ENCODE data around the gene LRRK1. TPM values are rescaled to one million over a fixed set of nuclear protein-coding genes. Genes with fewer than 3 reads are reported as not detected.

Gene LRRK1
- total RNA-seq, 1 donor from 2014 or later, result 4.8 TPM

DNA sequence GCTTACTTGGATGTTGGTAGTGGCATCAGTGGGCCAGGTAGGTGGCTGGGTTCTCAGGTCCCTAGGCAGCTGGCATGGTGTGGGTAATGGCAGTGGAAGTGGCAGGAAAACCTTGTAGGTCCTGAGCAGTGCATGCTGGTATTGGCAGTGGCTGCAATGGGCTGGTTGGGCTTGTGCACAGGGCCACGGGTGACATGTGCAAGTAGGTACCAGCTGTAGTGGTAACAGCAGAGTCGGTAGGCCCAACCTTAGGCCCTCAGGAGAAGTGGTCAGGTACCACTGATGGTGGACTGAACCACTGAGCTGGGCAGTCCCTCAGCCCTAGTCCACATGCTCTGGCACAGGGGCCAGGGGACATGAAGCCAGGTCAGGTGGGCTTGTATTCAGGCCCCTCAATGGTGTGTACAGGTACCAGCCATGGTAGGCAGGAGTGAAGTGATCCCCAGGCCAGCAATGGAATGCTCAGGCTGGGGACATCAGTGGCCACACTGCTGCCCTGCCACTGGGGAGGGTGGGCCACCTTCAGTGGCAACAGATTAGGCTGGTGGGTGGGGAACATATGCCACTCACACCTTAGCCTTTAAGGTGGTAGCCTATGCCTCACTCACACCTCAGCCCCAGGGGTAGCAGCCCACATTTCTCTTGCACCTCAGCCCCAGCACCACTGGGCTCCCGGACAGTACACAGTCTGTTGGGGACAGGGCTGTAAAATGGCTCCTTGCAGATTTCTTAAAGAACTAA lies 118.1 kb downstream of the LRRK1 start:
- no peak for DNase-seq (ENCODE audit: low read depth in 2 of 2)

DNA sequence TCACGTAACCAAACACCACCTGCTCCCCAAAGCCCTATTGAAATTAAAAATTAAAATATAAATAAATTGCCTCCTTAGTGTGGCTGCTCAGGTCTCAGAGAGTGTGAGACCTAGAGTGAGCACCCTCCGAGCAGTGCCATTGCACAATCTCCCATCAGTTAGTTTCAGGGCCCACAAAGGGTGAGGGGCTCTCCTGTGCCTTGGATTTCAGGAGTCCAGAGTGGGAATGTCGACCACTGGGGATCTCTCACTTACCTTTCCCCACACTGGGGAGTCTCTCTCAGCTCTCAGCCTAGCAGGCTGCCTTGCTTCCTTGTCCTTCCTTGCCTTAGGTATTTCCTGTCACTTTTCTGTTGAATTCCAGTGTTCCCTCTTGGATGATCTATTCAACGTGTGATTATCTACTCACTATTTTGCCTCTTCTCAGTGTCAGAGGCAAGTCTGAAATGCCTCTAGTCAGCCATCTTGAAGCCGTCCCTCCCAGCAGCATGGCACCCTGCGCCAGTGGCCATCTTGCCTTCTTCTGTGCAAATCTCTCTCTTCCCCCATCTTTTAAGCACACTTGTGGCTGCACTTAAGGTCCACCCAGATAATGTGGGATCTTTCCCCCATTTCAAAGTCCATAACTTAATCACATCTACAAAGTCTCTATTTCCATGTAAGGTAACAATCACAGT lies 119.3 kb downstream of the LRRK1 start:
- no peak for DNase-seq (ENCODE audit: low read depth in 2 of 2)

DNA sequence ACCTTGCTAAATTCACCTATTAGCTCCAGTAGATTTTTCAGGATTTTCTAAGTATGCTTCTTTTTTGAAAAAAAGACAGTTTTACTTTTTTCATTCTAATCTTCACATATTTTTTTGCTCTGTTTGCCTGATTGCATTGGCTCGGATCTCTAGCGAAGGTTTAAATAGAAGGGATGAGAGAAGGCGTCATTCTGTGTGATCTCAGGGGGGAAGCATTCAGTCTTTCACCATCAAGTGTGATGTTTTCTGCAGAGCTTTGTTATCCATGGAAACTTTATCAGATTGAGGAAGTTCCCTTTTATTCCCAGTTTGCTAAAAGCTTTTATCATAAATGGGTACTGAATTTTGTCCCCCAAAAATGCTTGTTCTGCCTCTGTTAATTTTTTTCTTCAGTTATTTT lies 120.3 kb downstream of the LRRK1 start:
- DNase-seq (ENCODE audit: low read depth in 2 of 2), result peak; percentile 48 to 71

DNA sequence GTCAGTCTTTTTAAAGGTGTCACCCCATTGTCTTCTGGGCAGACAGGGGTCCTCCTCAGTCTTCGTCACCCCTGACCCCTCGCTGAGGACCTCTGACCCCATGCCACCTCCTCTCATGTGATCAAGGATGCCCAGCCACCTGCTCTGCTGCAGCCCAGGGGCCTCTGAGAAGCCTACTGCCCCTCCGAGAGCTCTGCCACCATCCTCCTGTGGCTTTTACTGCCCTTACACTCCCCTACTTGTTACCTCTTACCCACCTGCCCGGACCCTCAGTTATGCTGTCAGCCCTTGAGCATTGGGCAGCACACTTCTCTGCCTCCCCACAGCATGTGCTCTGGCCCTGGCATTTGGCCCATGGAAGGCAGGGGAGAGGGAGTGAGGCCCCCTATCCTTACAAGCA lies 123.2 kb downstream of the LRRK1 start:
- DNase-seq (ENCODE audit: low read depth in 2 of 2), result no peak

DNA sequence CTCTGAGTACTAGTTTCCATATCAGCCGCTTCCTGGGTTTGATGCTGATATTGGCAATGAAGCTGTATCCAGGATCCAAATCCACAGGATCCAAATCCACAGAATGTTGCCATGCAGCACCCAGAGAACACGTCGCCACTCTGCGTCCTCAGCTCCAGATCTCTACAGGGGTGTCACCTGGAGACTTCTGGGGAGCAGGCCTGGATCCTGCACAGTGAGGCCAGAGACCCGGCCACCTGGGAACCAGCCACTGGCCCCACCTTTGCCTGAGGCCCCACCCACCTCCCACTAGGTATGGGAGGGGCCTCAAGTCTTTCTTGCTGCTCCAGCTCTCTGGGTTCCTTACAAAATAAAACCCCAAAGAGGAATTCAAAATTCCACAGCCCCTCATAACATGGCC lies 123.9 kb downstream of the LRRK1 start:
- no peak for DNase-seq (ENCODE audit: low read depth in 2 of 2)

DNA sequence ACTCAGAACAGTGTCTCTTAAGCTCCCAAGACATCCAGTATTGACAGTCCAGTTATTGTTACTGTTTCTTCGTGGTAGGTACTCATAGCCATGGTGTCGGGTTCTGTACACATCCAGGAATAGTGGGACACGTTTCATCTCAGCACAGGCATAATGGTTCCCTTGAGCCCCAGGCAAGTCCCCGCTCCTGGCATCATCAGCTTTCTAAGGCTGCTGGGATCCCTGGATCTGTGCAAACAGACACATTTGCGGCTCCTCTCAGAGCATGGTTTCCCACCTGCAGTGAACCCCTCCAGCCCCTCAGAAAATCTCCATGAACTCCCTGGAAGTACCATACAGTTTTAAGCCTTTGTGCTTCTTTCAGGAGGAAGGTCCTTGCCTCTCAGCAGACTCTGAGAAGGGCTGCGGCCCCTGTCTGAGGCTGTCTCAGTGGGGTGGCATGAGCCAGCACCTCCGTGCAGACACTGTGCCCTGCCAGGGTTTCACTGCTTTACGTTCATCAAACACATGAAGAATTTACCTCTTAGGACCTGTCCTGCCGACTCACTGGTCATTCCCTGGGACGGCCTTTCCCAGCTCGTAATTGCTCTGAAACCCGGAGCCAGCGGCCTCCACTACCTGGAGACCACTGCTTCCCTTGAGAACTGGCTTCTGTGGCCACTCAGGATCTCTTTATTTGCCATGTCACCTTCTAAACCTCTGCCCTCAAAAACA lies 124.9 kb downstream of the LRRK1 start:
- no peak for DNase-seq (ENCODE audit: low read depth in 2 of 2)

DNA sequence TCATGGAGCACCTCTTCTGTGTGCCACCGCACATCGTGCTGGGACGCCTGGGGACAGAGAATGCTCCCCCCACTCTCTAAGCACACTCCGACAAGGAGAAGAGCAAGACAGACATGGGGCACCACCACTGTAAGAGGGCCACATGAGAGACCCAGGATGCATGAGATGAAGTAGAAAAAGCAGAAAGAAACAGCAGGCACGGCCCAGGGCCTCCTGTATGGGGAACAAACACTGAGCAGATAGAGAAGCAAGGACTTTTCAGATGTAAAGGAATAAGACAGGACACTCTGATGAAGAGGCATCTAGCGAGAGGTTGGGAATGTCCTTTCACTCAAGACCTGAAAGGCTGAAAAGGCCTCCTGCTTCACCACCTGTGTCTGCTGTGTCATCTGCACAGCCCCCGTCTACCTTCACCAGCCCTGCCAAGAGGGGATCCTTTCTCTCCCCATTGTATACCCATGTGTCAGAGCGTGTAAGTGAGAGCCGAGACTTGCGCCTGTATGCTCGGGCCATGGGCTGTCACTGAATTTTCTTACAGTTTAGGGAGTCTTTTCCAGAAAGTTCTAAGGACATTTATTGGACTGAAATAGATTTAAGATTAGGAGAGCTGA lies 125.6 kb downstream of the LRRK1 start:
- DNase-seq (ENCODE audit: low read depth in 2 of 2), result no peak

DNA sequence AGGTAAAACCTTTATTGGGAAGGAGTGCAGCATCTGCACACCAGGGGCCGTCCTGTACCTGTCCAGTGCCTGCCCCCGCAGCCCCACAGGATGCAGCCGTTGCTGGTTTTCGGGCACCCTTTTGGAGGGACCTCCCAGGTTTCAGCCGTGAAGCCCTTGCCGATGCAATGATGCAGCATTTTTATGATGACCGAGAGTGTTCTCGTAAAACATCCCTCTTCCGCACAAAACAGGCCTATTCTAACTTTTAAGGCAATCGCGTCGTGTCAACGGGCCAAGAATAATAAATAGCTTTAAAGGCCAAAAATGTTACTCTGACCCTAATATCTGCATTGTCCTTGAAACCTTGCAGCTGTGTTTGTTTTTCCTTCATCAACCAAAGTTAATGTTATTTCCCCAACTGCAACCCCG lies 126.1 kb downstream of the LRRK1 start:
- DNase-seq (ENCODE audit: low read depth in 2 of 2), result no peak

DNA sequence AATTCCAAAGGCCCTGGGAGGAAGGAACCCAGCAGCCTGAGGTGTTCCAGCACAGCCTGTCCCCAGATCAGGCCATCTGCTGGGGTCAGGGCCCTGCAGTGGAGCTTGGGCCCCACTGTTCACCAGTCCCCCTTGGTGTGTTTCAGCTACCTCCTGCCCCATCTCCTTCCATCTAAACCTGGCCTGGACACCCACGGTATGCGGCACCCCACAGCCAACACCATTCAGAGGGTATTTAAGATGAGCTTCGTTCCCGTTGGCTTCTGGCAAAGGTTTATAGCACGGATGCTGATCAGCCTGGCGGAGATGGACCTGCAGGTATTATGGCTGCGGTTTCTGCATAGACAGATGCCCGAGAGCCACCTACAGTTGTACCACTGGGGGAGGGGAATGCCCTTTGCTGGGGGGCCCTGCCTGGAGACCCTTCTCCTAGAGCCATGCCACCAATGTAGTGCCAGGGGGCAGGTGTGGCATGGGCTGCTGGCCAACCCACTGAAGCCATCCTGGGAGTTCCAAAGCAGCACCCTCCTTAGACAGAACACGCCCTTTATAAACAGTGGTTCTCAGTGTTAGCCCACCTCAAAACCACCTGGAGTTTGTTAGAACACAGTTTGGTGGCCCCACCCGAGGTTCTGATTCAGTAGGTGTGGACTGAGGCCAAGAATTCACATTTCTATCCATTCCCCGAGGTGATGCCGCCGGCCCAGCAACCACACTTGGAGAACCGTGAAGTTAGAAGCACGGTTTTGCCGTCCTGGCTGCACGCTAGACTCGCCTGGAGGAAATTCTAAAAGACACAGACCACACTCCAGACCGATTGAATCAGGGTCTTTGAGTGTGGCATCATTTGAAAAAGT lies 126.9 kb downstream of the LRRK1 start:
- DNase-seq (ENCODE audit: low read depth in 2 of 2), result no peak

DNA sequence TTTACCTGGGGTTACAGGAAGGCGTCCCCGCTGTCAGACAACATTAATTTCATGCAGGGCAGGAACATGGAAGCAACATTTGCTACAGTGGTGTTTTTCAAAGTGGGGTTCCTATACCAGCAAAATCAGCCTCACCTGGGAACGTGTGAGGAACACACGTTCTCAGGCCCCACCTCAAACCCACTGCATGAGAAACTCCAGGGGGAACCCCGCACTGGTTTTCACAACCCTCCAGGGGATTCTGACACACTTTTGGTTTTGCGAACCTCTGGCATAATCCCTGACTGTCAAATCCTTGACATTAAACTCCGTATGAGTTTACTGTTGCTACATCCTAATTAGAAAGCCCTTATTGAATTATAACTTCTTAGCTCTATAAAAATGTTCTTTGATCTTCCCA lies 127.7 kb downstream of the LRRK1 start:
- no peak for DNase-seq (ENCODE audit: low read depth in 2 of 2)

DNA sequence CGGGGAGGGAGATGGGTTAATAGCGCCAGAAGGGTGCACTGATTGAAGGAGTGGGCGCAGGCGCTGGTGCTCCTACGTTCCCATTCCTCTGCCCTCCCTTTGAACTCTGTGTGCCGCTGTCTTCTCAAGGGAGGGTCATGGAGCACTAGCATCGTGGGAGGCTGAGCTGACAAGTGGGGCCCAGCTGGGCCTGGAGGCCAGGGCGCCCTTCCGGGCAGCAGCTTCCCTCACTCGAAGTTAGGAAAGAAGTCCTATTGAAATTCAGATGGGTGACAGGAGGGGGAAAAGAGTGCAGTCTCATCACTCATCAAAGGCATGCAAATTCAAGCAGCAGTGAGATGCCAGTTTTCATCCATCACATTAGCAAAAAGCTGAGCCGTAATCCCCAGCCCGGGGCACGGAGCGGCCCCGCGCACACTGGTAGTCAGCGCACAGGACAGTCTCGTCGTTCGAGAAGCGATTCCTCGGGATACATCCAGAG lies 128.2 kb downstream of the LRRK1 start:
- no peak for DNase-seq (ENCODE audit: low read depth in 2 of 2)

DNA sequence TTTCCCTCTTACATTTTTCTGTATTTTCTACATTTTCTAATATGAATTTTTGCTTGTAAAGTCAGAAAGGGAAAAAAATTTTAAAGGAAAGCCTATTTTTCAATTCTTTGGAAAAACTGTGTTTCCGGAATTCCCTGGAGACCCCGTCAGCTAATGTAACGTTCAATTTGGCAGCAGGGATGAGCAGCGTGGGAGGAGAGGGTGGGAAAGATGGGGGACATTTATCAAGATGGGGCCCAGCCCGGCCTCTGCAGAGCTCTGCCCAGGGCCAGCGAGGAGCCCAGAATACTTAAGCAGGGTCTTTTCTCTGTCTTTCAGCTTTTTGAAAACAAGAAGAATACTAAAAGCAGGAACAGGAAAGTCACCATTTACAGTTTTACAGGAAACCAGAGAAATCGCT lies 129.0 kb downstream of the LRRK1 start:
- no peak for DNase-seq (ENCODE audit: low read depth in 2 of 2)

DNA sequence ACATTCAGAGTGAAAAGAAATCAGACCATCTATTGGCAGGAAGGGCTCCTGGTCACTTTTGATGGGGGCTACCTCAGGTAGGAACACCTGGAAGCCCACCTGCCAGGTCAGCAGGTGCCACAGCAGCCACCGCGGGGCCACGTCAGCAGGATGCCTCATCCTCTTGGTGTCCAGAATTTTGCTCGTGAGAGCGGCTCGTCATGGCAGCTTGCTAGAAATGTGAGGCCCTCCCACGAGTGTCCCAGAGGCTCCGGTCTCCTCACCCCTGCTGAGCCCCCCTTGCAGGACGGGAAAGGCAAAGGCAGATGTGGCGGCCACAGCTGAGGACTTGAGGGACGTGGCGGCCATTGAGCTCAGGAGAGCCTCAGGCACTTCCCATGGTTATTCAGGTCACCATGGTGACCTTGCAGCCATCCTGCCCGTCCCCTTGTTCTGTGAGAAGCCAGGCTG lies 129.4 kb downstream of the LRRK1 start:
- no peak for DNase-seq (ENCODE audit: low read depth in 2 of 2)

DNA sequence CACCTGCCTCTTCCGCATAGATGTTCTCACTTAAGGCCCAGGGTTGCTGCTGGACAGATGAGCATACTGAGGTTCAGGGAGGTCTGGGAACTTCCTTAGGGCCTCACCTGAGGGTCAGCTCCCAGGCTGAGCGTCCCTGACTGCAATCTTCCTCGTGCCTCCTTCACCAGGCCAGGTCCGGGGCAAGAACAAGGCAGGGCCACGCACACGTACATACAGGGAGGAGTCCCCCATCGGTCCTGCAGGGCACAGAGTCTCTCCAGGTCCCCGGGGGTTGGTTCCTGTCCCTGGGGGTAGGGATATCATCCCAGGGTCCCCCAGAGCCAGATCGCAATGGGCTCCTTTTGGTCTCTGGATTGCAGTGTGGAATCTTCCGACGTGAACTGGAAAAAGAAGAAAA lies 130.1 kb downstream of the LRRK1 start:
- DNase-seq (ENCODE audit: low read depth in 2 of 2), result no peak

DNA sequence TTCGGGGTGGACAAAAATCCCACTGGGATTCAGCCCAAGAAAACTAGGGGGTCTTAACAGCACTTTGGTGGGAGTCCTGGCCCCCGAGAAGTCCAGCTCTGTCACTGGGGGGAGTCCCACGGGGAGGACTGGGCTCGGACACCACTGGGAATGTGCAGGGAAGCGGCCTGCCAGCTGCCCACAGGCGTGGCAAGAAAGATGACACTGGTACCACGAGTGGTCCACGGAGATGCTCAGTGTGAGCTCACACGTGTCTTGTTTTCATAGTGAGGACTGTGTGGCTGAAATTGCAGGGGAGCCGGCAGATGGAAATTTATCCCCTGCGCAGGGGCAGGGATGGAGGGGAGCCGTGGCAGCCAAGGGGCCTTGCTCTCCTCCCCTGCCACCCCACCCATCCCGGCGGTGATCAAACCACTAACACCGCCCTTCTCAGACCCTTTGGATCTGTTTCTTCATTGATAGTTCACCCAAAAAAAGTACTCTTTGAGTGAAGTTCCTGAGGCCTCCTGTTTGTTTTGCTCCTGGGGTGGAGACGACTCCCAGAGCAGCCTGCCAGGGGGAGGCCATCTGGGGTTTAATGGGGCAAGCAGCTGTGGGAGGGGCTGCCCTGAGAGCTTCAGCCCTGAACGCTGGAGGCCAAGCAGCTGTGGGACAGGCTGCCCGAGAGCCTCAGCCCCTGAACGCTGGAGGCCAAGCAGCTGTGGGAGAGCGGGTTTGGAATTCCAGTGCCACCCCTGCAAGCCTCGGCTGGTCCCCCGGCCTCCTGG lies 130.9 kb downstream of the LRRK1 start:
- DNase-seq (ENCODE audit: low read depth in 2 of 2), result no peak

DNA sequence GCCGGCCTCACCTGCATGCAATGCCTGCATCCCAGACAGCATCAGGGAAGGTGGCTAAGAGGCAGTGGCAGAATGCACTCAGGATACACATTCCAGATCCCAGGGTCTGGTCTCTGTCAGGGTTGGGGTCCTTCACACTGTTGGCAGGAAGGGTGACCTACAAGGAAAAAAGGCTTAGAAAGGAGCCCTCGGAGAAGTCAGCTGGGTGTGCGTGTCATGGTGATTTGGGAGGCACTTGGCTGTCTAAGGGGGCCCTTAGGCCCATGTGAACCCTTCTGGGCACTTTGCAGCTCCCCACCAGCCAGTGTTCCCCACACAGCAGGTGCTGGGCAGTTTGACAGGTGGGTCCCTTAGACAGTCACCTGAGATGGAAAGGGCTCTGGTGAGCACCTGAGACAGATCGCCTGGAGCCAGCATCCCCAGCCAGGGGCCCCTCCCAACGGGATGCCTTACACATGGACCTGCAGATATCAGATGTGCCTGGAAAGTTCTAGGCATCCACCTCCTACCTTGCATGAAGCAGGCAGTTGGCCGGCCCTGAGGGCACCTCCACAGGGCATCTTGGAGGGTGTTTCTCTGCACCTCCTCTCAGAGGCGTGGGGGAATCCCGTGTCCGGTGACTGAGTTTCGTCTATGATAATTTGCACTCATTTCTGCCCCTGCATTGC lies 131.6 kb downstream of the LRRK1 start:
- DNase-seq (ENCODE audit: low read depth in 2 of 2), result no peak

DNA sequence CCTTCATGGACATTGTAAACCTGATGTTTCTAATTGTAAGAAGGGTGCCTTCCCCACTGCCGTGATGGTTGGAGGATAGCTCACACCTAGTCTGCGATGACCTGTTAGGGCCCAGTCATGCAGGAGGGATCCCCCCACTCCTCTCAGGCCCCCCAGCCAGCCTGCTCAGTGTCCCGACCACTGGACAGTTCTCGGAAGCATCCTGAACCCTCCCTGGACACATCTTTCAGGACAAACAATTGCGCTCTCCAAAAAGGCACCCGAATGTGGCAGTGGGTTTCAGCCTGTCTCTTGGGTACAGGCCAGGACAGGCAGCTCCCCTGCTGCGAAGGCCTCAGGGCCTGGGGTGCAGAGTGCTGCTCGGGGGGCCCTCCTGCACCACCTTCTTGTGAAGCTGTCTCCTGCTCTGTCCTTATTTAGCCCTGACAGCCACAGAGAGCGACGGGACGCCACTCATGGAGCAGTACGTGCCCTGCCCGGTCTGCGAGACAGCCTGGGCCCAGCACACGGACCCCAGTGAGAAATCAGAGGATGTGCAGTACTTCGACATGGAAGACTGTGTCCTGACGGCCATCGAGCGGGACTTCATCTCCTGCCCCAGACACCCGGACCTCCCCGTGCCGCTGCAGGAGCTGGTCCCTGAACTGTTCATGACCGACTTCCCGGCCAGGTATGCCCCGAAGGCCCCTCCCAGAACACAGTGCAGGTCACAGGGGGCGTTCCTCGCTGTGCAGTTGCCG lies 132.3 kb downstream of the LRRK1 start:
- DNase-seq (ENCODE audit: low read depth in 2 of 2), result no peak

DNA sequence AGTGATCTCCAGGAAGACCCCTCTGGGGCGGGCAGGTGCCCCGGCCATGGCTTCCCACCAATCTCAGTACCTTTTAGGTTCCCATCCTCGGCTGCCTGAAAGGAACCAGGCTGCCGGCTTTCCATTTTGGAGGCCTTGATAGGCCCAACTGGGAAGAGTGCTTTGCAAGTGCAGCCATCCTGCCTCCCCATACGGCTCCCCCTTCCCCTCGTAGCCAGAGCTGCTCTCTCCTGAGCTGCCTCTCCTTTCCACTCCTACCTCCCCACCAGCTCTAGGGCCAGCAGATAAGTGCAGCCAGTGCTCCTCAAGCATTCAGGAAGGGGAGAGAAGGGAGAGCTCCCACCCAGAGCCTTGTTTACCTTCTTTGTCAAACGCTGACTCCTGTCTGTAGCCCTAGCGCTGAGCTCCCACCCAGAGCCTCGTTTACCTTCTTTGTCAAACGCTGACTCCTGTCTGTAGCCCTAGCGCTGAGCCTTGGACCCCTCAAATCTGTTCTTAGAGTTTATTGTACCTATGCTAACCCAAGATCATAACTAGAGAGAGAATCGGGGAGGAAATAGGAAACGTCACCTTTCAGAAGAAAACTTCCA lies 133.0 kb downstream of the LRRK1 start:
- no peak for DNase-seq (ENCODE audit: low read depth in 2 of 2)

DNA sequence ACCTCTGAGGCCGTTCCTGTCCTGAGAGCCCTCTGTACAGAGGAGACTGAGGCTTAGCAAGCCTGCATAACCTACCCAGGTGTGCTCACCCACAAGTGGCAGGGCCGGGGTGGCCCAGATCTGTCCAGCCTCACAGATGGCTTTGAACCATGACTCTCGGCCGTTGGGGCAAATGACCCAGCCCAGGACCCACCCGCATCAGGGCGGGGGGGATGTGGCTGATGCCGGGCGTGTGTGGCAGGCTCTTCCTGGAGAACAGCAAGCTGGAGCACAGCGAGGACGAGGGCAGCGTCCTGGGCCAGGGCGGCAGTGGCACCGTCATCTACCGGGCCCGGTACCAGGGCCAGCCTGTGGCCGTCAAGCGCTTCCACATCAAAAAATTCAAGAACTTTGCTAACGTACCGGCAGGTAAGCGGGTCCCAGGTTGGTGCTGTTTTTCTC lies 133.5 kb downstream of the LRRK1 start:
- DNase-seq (ENCODE audit: low read depth in 2 of 2), result no peak

Data from lung microvascular endothelial cell (primary cell).